Loucy (cell line): ENCODE measurements around the gene ACOT2.

Experiments used
- H2AFZ ChIP-seq: fragments of 200-600 bp; sonication (generic); 2 replicates; pipeline ENCODE4 v1.6.0; 2016; ENCODE audit warnings: antibody characterized with exemption, mild to moderate bottlenecking, low read length, moderate library complexity
- H3F3A ChIP-seq: fragments of 200-600 bp; 2 replicates; pipeline ENCODE4 v1.6.0; 2016; ENCODE audit warnings: antibody characterized with exemption, low read depth, mild to moderate bottlenecking
- H3K27me3 ChIP-seq: fragments of 200-600 bp; sonication (generic); 2 replicates; pipeline ENCODE4 v1.6.1; 2014; ENCODE audit warnings: low read length, mild to moderate bottlenecking; ENCODE audit not compliant: insufficient read depth, poor library complexity, severe bottlenecking
- H3K36me3 ChIP-seq: fragments of 200-600 bp; sonication (generic); 2 replicates; pipeline ENCODE4 v1.6.1; 2016; ENCODE audit warnings: low read length; ENCODE audit not compliant: insufficient read depth
- H3K4me1 ChIP-seq: fragments of 200-600 bp; sonication (generic); 2 replicates; pipeline ENCODE4 v1.5.1; 2014; ENCODE audit warnings: low read length, mild to moderate bottlenecking; ENCODE audit not compliant: insufficient read depth, poor library complexity, severe bottlenecking
- H3K4me2 ChIP-seq: fragments of 200-600 bp; sonication (generic); 2 replicates; pipeline ENCODE4 v1.6.0; 2014; ENCODE audit warnings: antibody characterized with exemption, low read length, low read depth, mild to moderate bottlenecking; ENCODE audit not compliant: poor library complexity, severe bottlenecking
- H3K4me3 ChIP-seq: fragments of 200-600 bp; sonication (generic); 2 replicates; pipeline ENCODE4 v1.5.1; 2014; ENCODE audit warnings: low read length, mild to moderate bottlenecking, mixed read lengths; ENCODE audit not compliant: poor library complexity, severe bottlenecking
- H3K79me2 ChIP-seq: fragments of 200-600 bp; sonication (generic); 2 replicates; pipeline ENCODE4 v1.6.1; 2014; ENCODE audit warnings: low read length; ENCODE audit not compliant: insufficient read depth
- H3K9ac ChIP-seq: fragments of 200-600 bp; sonication (generic); 2 replicates; pipeline ENCODE4 v1.6.0; 2014; ENCODE audit warnings: mild to moderate bottlenecking, low read depth, low read length, moderate library complexity; ENCODE audit not compliant: poor library complexity, severe bottlenecking
- H3K9me2 ChIP-seq: fragments of 200-600 bp; sonication (generic); replicated peaks from 2 replicates; pipeline ENCODE4 v1.6.1; 2016; ENCODE audit warnings: low read depth, low read length, mixed read lengths
- H3K9me3 ChIP-seq: fragments of 200-600 bp; sonication (generic); 2 replicates; pipeline ENCODE4 v1.6.1; 2014; ENCODE audit warnings: mild to moderate bottlenecking, antibody characterized with exemption, low read length, low read depth; ENCODE audit not compliant: insufficient read depth
- H4K20me1 ChIP-seq: fragments of 200-600 bp; sonication (generic); 2 replicates; pipeline ENCODE4 v1.6.0; 2014; ENCODE audit warnings: antibody characterized with exemption, low read length, mild to moderate bottlenecking; ENCODE audit not compliant: insufficient read depth, poor library complexity, severe bottlenecking
- CTCF ChIP-seq: fragments of 200-600 bp; sonication (generic); conservative IDR thresholded peaks from 2 replicates; pipeline ENCODE4 v1.5.1; 2014; ENCODE audit warnings: mild to moderate bottlenecking, antibody characterized with exemption, low read length
- EZH2phosphoT487 ChIP-seq: fragments of 200-600 bp; IDR thresholded peaks from 2 replicates; pipeline ENCODE4 v1.6.1; 2018; ENCODE audit warnings: antibody characterized with exemption, mild to moderate bottlenecking, moderate library complexity, borderline replicate concordance

Gene ACOT2

GRCh38 chr14:73606271-73606670, 37.3 kb downstream of the ACOT2 start:
- no peaks in the 10 kb centered on the region for H3K9me3 ChIP-seq
- no peaks in the 10 kb centered on the region for H3K36me3 ChIP-seq
- H3F3A ChIP-seq: no peaks in the 10 kb centered on the region
- TF ChIP-seq CTCF (no peak), EZH2phosphoT487 (no peak)
- no peaks in the 10 kb centered on the region for H4K20me1 ChIP-seq
- H3K9me2 ChIP-seq: no peaks in the 10 kb centered on the region
- H3K79me2 ChIP-seq: no peaks in the 10 kb centered on the region
- H3K9ac ChIP-seq: no peak overlapping the region
- H3K4me3 ChIP-seq: no peak overlapping the region
- H2AFZ ChIP-seq: no peak overlapping the region
- no peaks in the 10 kb centered on the region for H3K4me1 ChIP-seq
- no peaks in the 10 kb centered on the region for H3K27me3 ChIP-seq
- H3K4me2 ChIP-seq: no peak overlapping the region

- H3K79me2 ChIP-seq: no peaks in the 10 kb centered on the region
- no peak overlapping the region for H3K9ac ChIP-seq
- TF ChIP-seq EZH2phosphoT487: no peak
- TF ChIP-seq CTCF: no peak
- H3K4me3 ChIP-seq: no peak overlapping the region
- H2AFZ ChIP-seq: no peak overlapping the region
- peaks cover under 1% of the 10 kb centered on the region for H3K27me3 ChIP-seq
- no peak overlapping the region for H3K4me2 ChIP-seq
- no peaks in the 10 kb centered on the region for H3K36me3 ChIP-seq
- H3K4me1 ChIP-seq: no peaks in the 10 kb centered on the region
- H3K9me3 ChIP-seq: no peaks in the 10 kb centered on the region
- H3F3A ChIP-seq: no peaks in the 10 kb centered on the region
- no peaks in the 10 kb centered on the region for H3K9me2 ChIP-seq
- H4K20me1 ChIP-seq: no peaks in the 10 kb centered on the region
Observed at GRCh38 chr14:73607241-73607640, 38.2 kb downstream of the ACOT2 start.

GRCh38 chr14:73610687-73611086, 41.7 kb downstream of the ACOT2 start:
- H3K36me3 ChIP-seq: no peaks in the 10 kb centered on the region
- peaks cover 4% of the 10 kb centered on the region for H3K4me1 ChIP-seq
- H3K9me2 ChIP-seq: no peaks in the 10 kb centered on the region
- TF ChIP-seq EZH2phosphoT487: no peak
- TF ChIP-seq CTCF: no peak
- no peaks in the 10 kb centered on the region for H3K9me3 ChIP-seq
- H3K27me3 ChIP-seq: peaks cover 9% of the 10 kb centered on the region
- H2AFZ ChIP-seq: no peak overlapping the region
- no peaks in the 10 kb centered on the region for H4K20me1 ChIP-seq
- H3K4me3 ChIP-seq: no peak overlapping the region
- H3K9ac ChIP-seq: no peak overlapping the region
- no peaks in the 10 kb centered on the region for H3F3A ChIP-seq
- no peak overlapping the region for H3K4me2 ChIP-seq
- no peaks in the 10 kb centered on the region for H3K79me2 ChIP-seq
